ENCODE data around the gene OSR1. TPM values are rescaled to one million over a fixed set of nuclear protein-coding genes. Genes with fewer than 3 reads are reported as not detected.

The OSR1 gene
- total and polyA plus RNA-seq, 2 experiments from 2014 or later = 0.24 TPM; not detected in 1

GRCh38 chr2:19371996-19372582 lies 13.7 kb upstream of the OSR1 start:
- no peak overlapping the region for H3K27ac ChIP-seq (ENCODE audit: low read depth)
- TF ChIP-seq STAT1 (IDR thresholded peaks at IDR 0.05; ENCODE audit: unreplicated experiment) (no peak), JUNB (IDR thresholded peaks at IDR 0.05; ENCODE audit: unreplicated experiment) (no peak)
- no peak overlapping the region for H3K4me3 ChIP-seq
- H3K79me2 ChIP-seq (replicated peaks; ENCODE audit: insufficient read depth) = no peaks in the 10 kb centered on the region
- Mint-ChIP-seq H3K9me3 (no peaks in the 10 kb centered on the region; the same call in 2 of the 3 replicates), H3K36me3 (ENCODE audit: low read depth) (no peaks in the 10 kb centered on the region), H3K27me3 (ENCODE audit: insufficient read depth, low read depth, poor library complexity) (no peaks in the 10 kb centered on the region), H3K4me1 (no peaks in the 10 kb centered on the region), H3K27ac (no peak overlapping the region), H3K4me3 (no peak overlapping the region)
- H2AFZ ChIP-seq = no peak overlapping the region
- no peaks in the 10 kb centered on the region for H3K4me1 ChIP-seq (ENCODE audit: insufficient read depth)
- no peaks in the 10 kb centered on the region for H3K36me3 ChIP-seq (ENCODE audit: insufficient read depth)
- ATAC-seq (no peak), DNase-seq (ENCODE audit: low spot score) (no peak)
- H3K4me2 ChIP-seq = no peak overlapping the region
- H3F3A ChIP-seq (replicated peaks; ENCODE audit: low read depth) = no peaks in the 10 kb centered on the region
- H3K27me3 ChIP-seq (ENCODE audit: insufficient read depth) = peaks cover 11% of the 10 kb centered on the region; the same call in 1 of the 2 replicates
- H4K20me1 ChIP-seq (replicated peaks; ENCODE audit: insufficient read depth) = no peaks in the 10 kb centered on the region
- H3K9me2 ChIP-seq (ENCODE audit: insufficient read depth) = no peaks in the 10 kb centered on the region; the same call in 1 of the 2 replicates

- no peak overlapping the region for H2AFZ ChIP-seq
- no peaks in the 10 kb centered on the region for H3K79me2 ChIP-seq (replicated peaks; ENCODE audit: insufficient read depth)
- H3K27ac ChIP-seq (ENCODE audit: low read depth) = no peak overlapping the region
- no peaks in the 10 kb centered on the region for H4K20me1 ChIP-seq (replicated peaks; ENCODE audit: insufficient read depth)
- no peaks in the 10 kb centered on the region for H3K36me3 ChIP-seq (ENCODE audit: insufficient read depth)
- no peaks in the 10 kb centered on the region for H3K36me3 Mint-ChIP-seq (ENCODE audit: low read depth)
- H3K27ac Mint-ChIP-seq = no peak overlapping the region
- peaks cover 31% of the 10 kb centered on the region for H3K27me3 ChIP-seq (ENCODE audit: insufficient read depth)
- H3F3A ChIP-seq (replicated peaks; ENCODE audit: low read depth) = no peaks in the 10 kb centered on the region
- H3K4me2 ChIP-seq = no peak overlapping the region
- no peak overlapping the region for H3K4me3 ChIP-seq
- H3K9me3 Mint-ChIP-seq = no peaks in the 10 kb centered on the region
- no peaks in the 10 kb centered on the region for H3K4me1 Mint-ChIP-seq
- no peak overlapping the region for H3K4me3 Mint-ChIP-seq
- peaks cover 3% of the 10 kb centered on the region for H3K27me3 Mint-ChIP-seq (ENCODE audit: insufficient read depth, low read depth, poor library complexity)
- H3K4me1 ChIP-seq (ENCODE audit: insufficient read depth) = no peaks in the 10 kb centered on the region
- DNase-seq (ENCODE audit: low spot score) (peak; percentile 61), ATAC-seq (peak; percentile 83)
- TF ChIP-seq CREB1 (CRISPR knock-in tag; IDR thresholded peaks at IDR 0.05; ENCODE audit: low read depth) (no peak), CTCF (conservative IDR thresholded peaks at IDR 0.05; ENCODE audit: low read depth in 2 of 2) (peak; percentile 62 to 82), POLR2AphosphoS5 (IDR thresholded peaks at IDR 0.05; ENCODE audit: low read depth) (no peak)
- H3K9me2 ChIP-seq (ENCODE audit: insufficient read depth) = no peaks in the 10 kb centered on the region; the same call in 1 of the 2 replicates
These were observed 11.0 kb upstream of the OSR1 start for GRCh38 chr2:19369341-19369955.

GRCh38 chr2:19368760-19369159 lies 10.3 kb upstream of the OSR1 start:
- DNase-seq (ENCODE audit: low spot score) (no peak), ATAC-seq (no peak)
- Mint-ChIP-seq H3K27ac (no peak overlapping the region), H3K9me3 (no peaks in the 10 kb centered on the region), H3K4me1 (peaks cover 1% of the 10 kb centered on the region; the same call in 2 of the 3 replicates), H3K27me3 (ENCODE audit: insufficient read depth, low read depth, poor library complexity) (peaks cover 10% of the 10 kb centered on the region), H3K36me3 (ENCODE audit: low read depth) (no peaks in the 10 kb centered on the region), H3K4me3 (no peak overlapping the region)
- H3K4me3 ChIP-seq = no peak overlapping the region
- H3K27ac ChIP-seq (ENCODE audit: low read depth) = no peak overlapping the region
- peaks cover 38% of the 10 kb centered on the region for H3K27me3 ChIP-seq (ENCODE audit: insufficient read depth)
- no peaks in the 10 kb centered on the region for H3K36me3 ChIP-seq (ENCODE audit: insufficient read depth)
- no peak overlapping the region for H3K4me2 ChIP-seq
- peaks cover 1% of the 10 kb centered on the region; the same call in 1 of the 2 replicates for H3K4me1 ChIP-seq (ENCODE audit: insufficient read depth)
- no peaks in the 10 kb centered on the region for H3K79me2 ChIP-seq (replicated peaks; ENCODE audit: insufficient read depth)
- H3F3A ChIP-seq (replicated peaks; ENCODE audit: low read depth) = no peaks in the 10 kb centered on the region
- H3K9me2 ChIP-seq (ENCODE audit: insufficient read depth) = no peaks in the 10 kb centered on the region
- H2AFZ ChIP-seq = no peak overlapping the region
- H4K20me1 ChIP-seq (replicated peaks; ENCODE audit: insufficient read depth) = no peaks in the 10 kb centered on the region; the same call in 1 of the 2 replicates
- TF ChIP-seq CTCF (conservative IDR thresholded peaks at IDR 0.05; ENCODE audit: low read depth in 2 of 2) = no peak

All from GM23338 (cell line).